Skin of body (tissue), 2 donors: ENCODE data around the gene PTK7. TPM values are rescaled to one million over a fixed set of nuclear protein-coding genes. Genes with fewer than 3 reads are reported as not detected.

Source experiments
- DNase-seq: peaks from one replicate; lab custom pipeline; 2025; lab: John Stamatoyannopoulos, UW
- total RNA-seq: library from RNA; depleted of rRNA; stranded (reverse); fragments of >200 nt; gene quantifications from one replicate; pipeline ENCODE4 v1.2.3, GENCODE V29; 2014

The PTK7 gene
- total RNA-seq, 1 donor from 2014 or later = 121 TPM

DNA sequence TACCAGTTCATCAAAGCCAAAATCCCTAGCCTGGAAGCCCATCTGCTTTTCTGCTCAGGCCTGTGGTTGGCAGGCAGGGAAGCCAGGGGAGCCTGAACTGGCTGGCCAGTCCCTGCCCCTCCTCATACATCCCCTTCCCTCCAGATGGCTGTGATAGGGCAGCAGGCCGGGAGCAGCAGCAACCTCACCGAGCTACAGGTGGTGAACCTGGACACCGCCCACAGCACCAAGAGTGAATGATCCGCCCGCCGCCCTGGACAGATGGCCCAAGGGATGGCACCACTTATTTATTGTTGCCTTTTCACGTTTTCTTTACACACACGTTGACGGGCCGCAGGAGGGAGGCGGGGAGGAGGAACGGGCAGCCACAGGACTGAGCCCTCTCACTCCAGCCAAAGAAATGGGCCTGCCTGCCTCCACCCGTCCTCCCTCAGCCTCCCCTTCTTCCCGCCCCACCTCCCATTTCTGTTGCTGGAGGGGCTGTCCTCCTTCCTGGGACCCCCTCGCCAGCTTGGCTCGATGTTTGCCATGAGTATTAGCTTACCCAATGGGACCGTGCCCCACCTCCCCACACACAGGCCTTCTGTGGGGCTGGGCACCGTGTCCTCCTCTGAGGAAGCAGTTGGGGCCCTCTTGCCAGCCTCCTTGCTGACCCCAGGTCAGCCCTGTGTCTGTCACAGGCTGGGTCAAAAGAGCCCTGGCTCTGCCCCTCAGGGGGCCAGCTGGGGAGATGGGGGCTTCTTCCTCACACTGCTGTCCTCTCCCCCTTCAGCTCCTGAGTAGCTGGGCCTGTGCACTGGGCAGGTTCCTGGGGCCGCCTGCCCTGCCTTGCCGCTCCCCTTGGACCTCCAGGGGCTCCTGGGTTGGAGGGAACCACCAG lies 103.1 kb downstream of the PTK7 start:
- no peak for DNase-seq

DNA sequence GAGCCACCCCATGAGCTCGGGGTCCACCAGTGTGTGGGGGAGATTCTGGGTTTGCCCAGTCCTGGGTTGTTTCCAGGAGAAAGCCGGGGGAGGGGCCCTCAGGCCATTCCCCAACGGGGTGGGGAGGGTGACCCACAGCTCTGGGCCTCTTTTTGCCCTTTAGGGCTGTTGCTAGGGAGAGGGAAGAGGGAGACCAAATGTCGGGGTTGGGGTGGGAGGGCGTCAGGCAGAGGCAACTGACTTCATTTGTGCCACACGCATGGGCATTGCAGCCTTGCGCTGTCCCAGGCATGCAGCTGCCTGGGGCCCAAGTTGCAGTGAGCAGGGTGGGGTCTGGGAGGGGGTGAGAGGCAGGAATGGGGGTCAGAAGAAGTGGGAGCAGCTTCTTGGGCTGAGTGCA lies 103.9 kb downstream of the PTK7 start:
- DNase-seq = no peak

DNA sequence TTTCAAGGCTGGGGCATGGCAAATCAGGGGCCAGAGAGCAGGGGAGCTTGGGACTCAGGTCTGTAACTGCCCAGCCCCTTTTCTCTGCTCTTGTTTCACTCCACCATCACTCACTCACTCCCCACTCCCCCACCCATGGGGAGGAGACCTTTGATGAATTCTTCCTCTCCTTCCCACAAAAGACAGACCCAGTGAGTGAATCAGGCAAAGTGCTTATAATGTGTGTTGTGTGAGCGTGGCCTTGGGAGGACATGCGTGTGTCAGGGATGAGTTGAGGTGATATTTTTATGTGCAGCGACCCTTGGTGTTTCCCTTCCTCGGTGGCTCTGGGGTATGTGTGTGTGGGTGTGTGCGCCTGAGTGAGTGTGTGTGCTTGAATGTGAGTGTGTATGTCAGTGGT lies 104.9 kb downstream of the PTK7 start:
- no peak for DNase-seq

DNA sequence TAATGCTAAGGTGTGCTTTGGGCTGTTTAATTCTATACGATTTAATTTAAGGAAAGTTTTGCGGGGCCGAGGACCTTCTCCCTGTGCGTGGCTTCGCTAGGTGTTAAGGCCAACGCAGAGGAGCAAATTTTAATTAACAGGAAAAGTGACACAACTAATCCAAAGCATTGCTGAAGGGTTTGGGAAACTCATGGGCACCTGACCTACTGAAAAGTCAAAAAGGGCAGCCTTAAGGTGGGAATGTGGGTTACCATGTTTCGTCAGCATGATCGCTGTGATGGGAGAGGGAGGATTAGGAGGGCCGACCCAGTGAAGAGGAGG lies 105.5 kb downstream of the PTK7 start:
- no peak for DNase-seq

DNA sequence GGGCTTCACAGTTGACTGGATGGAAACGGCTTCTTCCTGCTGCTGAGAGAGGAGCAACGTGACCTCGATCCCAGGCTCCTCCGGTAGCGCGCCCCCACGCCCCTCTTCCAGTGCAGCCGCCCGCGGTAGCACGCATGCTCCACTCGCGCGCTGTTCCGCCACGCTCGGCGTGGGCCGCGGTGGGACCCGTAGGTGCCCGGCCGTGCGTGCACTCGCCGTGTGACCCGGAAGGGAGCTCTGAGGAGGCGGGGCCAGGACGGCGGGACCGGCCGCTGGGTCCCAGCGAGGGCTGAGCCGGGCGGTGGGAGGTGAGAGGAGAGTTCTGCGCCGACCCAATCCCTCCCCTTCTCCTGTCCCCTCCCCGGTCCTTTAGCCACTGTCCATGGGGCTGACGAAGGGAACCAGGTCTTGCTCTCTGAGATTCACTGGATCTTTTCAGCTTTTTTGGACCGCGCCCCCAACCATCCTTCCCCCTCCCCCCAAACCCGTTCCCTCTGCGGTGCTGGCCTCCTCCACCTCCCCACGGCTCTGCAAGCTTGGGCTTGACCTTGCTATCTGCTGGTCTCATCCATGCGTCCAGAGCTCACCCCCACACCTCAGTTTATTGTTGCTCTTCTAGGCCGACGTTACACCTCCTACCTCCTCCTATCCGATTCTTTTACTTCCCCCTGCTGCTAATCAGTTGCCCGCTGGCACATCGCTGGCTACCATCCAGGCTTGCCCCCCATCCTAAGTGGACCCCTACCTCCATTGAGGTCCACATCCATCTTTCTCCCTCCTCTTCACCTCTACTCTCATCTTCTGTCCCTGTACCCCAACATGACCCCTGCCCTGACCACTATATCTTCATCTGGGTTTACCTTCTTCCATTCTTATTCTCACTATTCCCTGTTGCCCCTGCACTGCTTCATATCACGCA lies 106.1 kb downstream of the PTK7 start, which contains the start of gene CUL9:
Gene CUL9, plus strand, starts transcription at position 255 of the 919 bp plus-strand sequence. CDS start 2,115 bp downstream, outside the sequence.
- DNase-seq = peak; percentile 60

DNA sequence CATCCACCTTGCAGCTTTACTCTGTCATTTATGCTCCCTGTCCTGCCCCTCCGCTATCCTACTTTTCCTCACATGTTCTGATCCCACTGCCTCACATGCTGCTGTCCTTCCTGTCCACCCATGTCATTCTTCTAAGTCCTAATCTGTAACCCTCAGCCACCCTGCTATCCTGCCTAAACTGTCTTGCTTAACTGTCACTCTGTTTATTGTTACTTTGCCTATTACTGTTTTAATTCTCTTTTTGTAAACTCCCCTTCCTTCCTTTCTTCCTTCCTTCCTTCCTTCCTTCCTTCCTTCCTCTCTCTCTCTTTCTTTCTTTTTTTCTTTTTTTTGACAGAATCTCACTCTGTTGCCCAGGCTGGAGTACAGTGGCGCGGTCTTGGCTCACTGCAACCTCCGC lies 107.3 kb downstream of the PTK7 start:
- no peak for DNase-seq

DNA sequence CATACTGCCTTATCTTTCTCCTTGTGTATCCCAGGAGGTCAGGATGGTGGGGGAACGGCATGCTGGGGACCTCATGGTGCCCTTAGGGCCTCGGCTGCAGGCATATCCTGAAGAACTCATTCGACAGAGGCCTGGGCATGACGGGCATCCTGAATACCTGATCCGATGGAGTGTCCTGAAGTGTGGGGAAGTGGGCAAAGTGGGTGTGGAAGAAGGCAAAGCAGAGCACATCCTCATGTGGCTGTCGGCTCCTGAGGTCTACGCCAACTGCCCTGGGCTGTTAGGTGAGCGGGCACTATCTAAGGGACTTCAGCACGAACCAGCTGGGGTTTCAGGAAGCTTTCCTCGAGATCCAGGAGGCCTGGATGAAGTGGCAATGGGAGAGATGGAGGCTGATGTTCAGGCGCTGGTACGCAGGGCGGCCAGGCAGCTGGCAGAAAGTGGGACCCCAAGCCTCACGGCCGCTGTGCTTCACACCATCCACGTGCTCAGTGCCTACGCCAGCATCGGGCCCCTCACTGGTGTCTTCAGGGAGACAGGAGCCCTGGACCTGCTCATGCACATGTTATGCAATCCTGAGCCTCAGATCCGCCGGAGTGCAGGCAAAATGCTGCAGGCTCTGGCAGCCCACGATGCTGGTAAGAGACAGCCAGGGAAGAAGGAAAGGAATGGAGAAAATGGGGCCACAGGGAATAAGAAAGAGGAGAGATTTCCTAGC lies 108.3 kb downstream of the PTK7 start:
- DNase-seq = no peak

DNA sequence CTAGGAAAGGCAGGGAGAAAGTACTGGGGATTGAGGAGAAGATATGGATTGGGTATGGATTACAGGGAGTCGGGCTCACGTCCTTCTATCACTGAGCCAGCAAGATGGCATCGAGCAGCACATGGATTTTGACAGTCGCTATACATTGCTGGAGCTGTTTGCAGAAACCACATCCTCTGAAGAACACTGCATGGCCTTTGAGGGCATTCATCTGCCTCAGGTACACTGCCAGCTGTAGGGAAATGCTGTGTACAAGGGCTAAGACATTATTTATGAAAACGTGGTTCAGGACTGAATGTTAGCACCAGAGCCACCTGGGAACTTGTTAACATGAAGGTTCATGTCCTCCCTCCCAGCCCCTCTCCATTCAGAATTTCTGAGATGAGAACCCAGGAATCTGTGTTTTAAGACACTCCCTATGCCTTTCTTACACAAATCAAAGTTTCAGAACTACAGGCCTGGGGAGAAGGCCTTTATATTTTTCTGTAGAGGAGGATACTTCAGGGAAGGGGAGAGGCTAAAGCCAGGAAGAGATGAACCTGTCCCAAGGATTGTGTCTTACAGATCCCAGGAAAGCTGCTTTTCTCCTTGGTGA lies 109.4 kb downstream of the PTK7 start:
- no peak for DNase-seq

DNA sequence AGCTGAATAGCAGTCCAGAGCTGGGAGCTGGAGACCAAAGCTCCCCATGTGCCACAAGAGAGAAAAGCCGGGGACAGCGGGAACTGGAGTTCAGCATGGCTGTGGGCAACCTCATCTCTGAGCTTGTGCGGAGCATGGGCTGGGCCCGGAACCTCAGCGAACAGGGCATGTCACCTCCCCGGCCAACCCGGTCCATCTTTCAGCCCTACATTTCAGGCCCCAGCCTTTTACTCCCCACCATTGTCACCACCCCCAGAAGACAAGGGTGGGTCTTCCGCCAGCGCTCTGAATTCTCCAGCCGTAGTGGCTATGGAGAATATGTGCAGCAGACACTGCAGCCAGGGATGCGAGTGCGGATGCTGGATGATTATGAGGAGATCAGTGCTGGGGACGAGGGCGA lies 109.9 kb downstream of the PTK7 start:
- DNase-seq = no peak

DNA sequence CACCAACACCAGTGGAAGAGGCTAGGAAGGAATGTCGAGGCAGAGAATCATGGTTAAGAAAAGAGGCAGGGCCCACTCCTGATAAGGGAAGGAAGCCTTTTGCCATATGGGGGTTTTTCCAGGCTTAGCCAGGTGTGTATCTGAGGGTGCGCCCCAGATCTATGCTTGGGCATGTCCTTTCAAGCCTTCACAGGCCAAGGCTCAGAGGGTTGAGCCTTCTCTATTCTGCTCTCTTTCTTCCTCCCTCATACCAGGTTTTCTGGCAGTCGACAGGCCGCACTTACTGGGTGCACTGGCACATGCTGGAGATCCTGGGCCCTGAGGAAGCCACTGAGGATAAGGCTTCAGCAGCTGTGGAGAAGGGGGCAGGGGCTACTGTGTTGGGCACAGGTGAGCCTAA lies 110.6 kb downstream of the PTK7 start:
- no peak for DNase-seq

DNA sequence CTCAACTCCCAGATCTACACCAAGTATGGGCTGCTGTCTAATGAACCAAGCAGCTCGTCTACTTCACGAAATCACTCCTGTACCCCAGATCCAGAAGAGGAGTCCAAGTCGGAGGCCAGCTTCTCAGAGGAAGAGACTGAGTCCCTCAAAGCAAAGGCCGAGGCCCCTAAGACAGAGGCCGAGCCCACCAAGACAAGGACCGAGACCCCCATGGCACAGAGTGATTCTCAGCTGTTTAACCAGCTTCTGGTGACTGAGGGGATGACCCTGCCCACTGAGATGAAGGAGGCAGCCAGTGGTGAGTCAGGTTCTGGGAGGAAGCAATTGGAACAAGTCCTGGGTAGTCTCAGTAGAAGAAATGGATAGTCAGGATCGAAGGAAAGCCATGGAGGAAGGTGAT lies 111.7 kb downstream of the PTK7 start:
- no peak for DNase-seq

DNA sequence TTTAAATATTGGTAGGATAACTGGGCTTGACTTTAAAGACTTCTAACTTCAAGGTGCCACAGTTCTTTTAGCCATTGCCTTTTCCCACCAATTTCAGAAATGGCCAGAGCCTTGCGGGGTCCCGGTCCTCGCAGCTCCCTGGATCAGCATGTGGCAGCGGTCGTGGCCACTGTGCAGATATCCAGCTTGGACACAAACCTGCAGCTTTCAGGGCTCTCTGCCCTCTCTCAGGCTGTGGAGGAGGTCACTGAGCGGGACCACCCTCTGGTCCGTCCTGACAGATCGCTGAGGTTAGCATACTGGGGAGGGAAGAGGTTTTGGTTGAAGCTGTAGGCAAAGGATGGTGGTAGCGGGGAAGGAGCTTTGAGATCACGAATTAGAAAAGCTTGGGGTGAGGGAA lies 112.3 kb downstream of the PTK7 start:
- no peak for DNase-seq

DNA sequence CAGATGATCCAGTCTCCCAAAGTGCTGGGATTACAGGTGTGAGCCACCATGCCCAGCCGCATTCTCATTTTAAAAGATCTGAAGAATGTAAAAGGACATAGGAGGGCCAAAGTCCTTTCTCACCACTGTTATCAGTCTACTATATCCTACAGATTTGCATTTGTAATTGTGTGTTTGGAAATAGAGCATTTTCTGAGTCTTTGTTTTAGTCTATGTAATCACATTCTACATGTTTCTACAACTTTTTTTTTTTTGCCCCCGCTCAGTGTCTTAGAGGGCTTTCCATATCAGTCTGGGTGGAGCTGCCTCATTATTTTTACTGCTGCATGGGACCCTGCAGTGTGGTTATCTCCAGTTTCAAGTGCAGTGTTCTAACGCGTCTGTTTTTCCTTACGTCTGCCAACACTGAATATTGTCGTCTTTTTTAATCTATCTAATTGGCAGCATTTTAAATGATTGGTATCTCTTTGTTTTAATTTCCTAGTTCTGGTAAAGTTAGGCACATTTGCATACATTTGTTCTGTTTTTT lies 113.7 kb downstream of the PTK7 start:
- DNase-seq = no peak

DNA sequence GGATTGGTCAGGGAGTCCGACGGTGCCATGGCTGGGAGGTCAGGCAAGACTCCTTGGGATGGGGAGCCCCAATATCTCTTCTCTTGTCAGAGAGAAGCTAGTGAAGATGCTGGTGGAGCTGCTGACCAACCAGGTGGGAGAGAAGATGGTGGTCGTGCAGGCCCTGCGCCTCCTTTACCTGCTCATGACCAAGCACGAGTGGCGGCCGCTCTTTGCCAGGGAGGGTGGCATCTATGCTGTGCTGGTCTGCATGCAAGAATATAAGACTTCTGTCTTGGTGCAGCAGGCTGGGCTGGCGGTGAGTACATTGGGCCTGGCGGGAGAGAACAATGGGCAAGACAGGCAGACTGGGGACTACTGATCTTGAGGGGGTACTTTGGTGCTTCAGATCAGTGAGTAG lies 116.8 kb downstream of the PTK7 start:
- DNase-seq = no peak

DNA sequence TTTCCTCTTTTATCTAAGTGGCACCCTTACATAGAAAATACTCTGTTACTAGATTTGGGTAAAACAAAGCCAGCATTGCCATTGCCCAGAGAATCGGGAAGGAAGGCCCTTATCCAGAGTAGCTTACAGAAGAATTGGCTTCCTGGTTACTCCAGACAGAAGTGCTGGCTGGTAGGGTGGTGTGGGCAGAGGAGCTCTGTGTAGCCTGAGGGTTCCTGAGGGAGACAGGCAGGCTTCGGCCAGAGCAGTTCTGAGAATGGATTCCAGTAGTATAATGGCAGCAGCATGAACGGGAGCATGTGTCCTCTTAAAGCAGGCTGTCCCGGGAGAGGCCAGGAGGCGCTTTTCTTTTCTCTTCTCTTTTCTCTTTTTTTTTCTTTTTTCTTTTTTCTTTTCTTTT lies 117.8 kb downstream of the PTK7 start:
- DNase-seq = no peak

DNA sequence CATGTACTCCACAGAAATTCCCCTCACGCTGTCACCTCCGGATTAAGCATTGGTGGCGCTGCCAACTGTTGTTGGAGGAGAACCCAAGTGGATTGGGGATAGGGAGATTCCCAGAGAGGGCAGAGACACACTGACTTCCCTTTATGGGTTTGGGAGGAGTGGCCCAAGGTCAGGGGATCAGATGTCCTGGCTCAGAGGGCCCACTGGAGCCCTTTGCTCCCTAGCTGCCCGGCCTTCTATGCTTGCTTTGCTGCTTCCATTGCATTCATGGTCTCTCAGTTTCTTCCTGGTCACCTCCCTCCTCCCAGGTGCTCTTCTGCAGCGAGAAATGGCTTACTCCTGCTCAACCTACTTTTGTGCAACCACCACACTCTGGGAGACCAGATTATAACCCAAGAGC lies 120.2 kb downstream of the PTK7 start:
- DNase-seq = no peak

DNA sequence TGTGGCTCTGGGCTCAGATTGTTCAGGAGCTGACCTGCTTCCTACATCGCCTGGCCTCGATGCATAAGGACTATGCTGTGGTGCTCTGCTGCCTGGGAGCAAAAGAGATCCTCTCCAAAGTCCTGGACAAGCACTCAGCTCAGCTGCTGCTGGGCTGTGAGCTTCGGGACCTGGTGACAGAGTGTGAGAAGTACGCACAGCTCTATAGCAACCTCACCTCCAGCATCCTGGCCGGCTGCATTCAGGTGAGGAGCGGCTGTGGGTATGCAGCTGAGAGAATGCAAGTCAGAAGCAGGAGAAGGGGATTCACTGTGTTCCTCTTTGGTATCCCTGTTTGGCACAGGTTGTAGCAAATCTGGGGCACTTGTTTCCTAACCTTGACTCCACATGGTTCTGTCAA lies 123.8 kb downstream of the PTK7 start:
- DNase-seq = no peak

DNA sequence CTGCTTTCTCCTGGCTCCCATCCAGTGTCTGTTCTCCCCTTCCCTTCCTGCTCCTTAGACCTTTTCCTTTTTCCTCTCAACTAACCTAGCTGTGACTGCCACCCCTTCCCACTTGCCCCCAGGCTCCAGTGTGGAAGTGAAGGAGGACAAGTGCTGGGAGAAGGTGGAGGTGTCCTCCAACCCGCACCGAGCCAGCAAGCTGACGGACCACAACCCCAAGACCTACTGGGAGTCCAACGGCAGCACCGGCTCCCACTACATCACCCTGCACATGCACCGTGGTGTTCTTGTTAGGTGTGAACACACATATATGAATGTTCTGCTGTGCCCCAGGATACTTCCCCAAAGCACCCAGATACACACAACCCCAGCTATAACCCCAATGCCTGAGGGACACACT lies 124.4 kb downstream of the PTK7 start:
- DNase-seq = no peak

DNA sequence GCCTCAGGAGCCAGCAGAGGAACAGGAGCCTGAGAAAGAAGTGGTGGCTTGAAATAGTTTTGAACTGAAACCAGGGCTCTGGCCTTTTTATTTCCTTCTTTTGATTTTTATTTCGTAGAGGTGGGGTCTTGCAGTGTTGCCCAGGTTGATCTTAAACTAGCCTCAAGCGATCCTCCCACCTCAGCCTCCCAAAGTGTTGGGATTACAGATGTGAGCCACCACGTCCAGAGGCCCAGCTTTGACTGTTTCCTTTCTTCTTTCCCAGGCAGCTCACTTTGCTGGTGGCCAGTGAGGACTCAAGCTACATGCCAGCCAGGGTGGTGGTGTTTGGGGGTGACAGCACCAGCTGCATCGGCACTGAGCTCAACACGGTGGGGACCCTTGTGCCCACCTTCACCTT lies 126.3 kb downstream of the PTK7 start:
- no peak for DNase-seq

DNA sequence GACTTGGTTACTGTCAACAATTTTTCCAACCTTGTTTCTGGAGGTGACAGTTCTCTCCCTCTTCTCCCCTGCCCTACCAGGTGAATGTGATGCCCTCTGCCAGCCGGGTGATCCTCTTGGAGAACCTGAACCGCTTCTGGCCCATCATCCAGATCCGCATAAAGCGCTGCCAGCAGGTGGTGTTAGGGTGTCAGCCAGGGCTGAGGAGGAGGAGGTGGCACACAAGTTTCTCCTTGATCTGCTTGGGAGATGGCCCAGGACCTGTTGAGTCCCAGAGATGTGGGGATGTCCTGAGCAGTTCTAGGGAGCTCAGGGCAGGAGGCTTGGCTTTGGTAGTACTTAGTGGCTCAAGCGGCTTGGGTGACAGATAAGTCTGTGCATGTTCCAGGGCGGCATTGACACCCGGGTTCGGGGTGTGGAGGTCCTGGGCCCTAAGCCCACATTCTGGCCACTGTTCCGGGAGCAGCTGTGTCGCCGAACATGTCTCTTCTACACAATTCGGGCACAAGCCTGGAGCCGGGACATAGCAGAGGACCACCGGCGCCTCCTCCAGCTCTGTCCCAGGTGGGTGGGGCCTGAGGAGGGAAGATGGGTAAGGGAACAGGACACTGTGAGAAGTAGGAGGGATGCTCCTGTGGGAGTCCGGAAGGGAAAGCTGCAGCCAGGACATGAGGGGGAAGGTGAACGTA lies 127.1 kb downstream of the PTK7 start:
- DNase-seq = no peak

DNA sequence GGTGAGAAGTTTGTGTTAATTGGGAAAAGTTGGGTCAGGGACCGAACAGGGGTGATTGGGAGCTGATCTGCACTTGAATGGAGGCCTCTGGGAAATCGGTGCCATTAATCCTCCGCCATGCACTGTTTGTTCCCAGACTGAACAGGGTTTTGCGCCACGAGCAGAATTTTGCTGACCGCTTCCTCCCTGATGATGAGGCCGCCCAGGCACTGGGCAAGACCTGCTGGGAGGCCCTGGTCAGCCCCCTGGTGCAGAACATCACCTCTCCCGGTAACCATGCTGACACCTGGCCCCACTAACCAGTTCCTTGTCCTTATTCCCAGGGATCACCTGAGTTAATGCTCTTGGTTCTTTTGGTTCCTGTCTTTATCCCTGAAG lies 127.6 kb downstream of the PTK7 start:
- no peak for DNase-seq
